Liver (tissue), 9 donors: ENCODE data around the gene TSPAN18. TPM values are rescaled to one million over a fixed set of nuclear protein-coding genes. Genes with fewer than 3 reads are reported as not detected.

Experiments used
- DNase-seq: peaks from one replicate; pipeline ENCODE4 v3.0.0-alpha.2; 2017; ENCODE audit warnings: low spot score
- H3K27ac ChIP-seq, 2 donors: one replicate each; pipeline ENCODE4 v1.7.0; 2013; ENCODE audit warnings: inconsistent platforms in 2 of 2, low read length in 2 of 2, control low read depth in 1 of 2, low read depth in 1 of 2, mild to moderate bottlenecking in 1 of 2
- H3K27me3 ChIP-seq, 4 donors: one replicate each; pipeline versions ENCODE4 v1.6.1 to v1.7.0; 2013; ENCODE audit warnings: low read length in 3 of 4, inconsistent platforms in 1 of 4, mild to moderate bottlenecking in 1 of 4, moderate library complexity in 1 of 4; ENCODE audit not compliant: control insufficient read depth in 4 of 4, insufficient read depth in 4 of 4
- H3K36me3 ChIP-seq, 4 donors: one replicate each; pipeline versions ENCODE4 v1.6.1 to v1.7.0; 2013; ENCODE audit warnings: low read length in 3 of 4, mild to moderate bottlenecking in 3 of 4, low read depth in 1 of 4, moderate library complexity in 1 of 4; ENCODE audit not compliant: control insufficient read depth in 4 of 4, insufficient read depth in 3 of 4
- H3K4me1 ChIP-seq, 4 donors: one replicate each; pipeline versions ENCODE4 v1.6.1 to v1.7.0; 2013; ENCODE audit warnings: low read length in 3 of 4, mild to moderate bottlenecking in 3 of 4, moderate library complexity in 1 of 4; ENCODE audit not compliant: control insufficient read depth in 4 of 4, insufficient read depth in 4 of 4
- H3K4me3 ChIP-seq, 3 donors: one replicate each; pipeline versions ENCODE4 v1.6.1 to v1.7.0; 2013; ENCODE audit warnings: low read length in 3 of 3, control low read depth in 1 of 3, low read depth in 1 of 3, mild to moderate bottlenecking in 1 of 3
- H3K9ac ChIP-seq, 2 donors: one replicate each; pipeline ENCODE4 v1.7.0; 2013; ENCODE audit warnings: low read length in 2 of 2, mild to moderate bottlenecking in 2 of 2, moderate library complexity in 2 of 2, control low read depth in 1 of 2, low read depth in 1 of 2
- H3K9me3 ChIP-seq, 4 donors: one replicate each; pipeline versions ENCODE4 v1.6.1 to v1.7.0; 2013; ENCODE audit warnings: low read length in 3 of 4; ENCODE audit not compliant: control insufficient read depth in 4 of 4
- EGR1 ChIP-seq, 2 donors: IDR thresholded peaks; 2 replicates each; pipeline ENCODE4 v1.6.1; 2016 to 2018; ENCODE audit warnings: antibody characterized with exemption in 2 of 2, low read depth in 2 of 2
- FOXA1 ChIP-seq: IDR thresholded peaks from 2 replicates; pipeline ENCODE4 v1.6.1; 2016; ENCODE audit warnings: antibody characterized with exemption
- FOXA2 ChIP-seq: IDR thresholded peaks from 2 replicates; pipeline ENCODE4 v1.6.1; 2016; ENCODE audit warnings: antibody characterized with exemption
- GABPA ChIP-seq, 2 donors: IDR thresholded peaks in 1 of 2; conservative IDR thresholded peaks in 1 of 2; 2 replicates each; pipeline ENCODE4 v1.6.1; 2016; ENCODE audit warnings: antibody characterized with exemption in 2 of 2, mild to moderate bottlenecking in 1 of 2, moderate library complexity in 1 of 2
- HNF4A ChIP-seq, 2 donors: conservative IDR thresholded peaks; 2 replicates each; pipeline ENCODE4 v1.6.1; 2016; ENCODE audit warnings: antibody characterized with exemption in 2 of 2, mild to moderate bottlenecking in 2 of 2
- HNF4G ChIP-seq: IDR thresholded peaks from 2 replicates; pipeline ENCODE4 v1.6.1; 2016; ENCODE audit warnings: antibody characterized with exemption
- JUND ChIP-seq, 2 donors: IDR thresholded peaks; 2 replicates each; pipeline ENCODE4 v1.6.1; 2016; ENCODE audit warnings: antibody characterized with exemption in 2 of 2
- NR2F2 ChIP-seq: IDR thresholded peaks from 2 replicates; pipeline ENCODE4 v1.6.1; 2016; ENCODE audit warnings: antibody characterized with exemption
- RAD21 ChIP-seq, 2 donors: IDR thresholded peaks; 2 replicates each; pipeline ENCODE4 v1.6.1; 2016; ENCODE audit warnings: antibody characterized with exemption in 2 of 2, mild to moderate bottlenecking in 2 of 2
- RXRA ChIP-seq, 2 donors: IDR thresholded peaks; 2 replicates each; pipeline ENCODE4 v1.6.1; 2017 to 2018; ENCODE audit warnings: antibody characterized with exemption in 2 of 2, mild to moderate bottlenecking in 1 of 2
- SP1 ChIP-seq: IDR thresholded peaks from 2 replicates; pipeline ENCODE4 v1.6.1; 2018; ENCODE audit warnings: antibody characterized with exemption, mild to moderate bottlenecking
- TAF1 ChIP-seq: conservative IDR thresholded peaks from 2 replicates; pipeline ENCODE4 v1.6.1; 2016; ENCODE audit warnings: antibody characterized with exemption, mild to moderate bottlenecking
- YY1 ChIP-seq: IDR thresholded peaks from 2 replicates; pipeline ENCODE4 v1.6.1; 2016; ENCODE audit warnings: antibody characterized with exemption, mild to moderate bottlenecking
- WGBS: extraction: QIAGEN DNeasy Blood & Tissue Kit; methylation state at CpG from one replicate; pipeline ENCODE4 v1.1.7; 2013; 5-methylcytosine and 5-hydroxymethylcytosine counted together
- polyA plus RNA-seq, 2 donors: library from polyadenylated mRNA; stranded (reverse) in 1 of 2; unstranded in 1 of 2; fragments of 200-250 nt in 1 of 2; fragments of >200 nt in 1 of 2; fragmentation: Nextera tagmentation in 1 of 2; extraction: Ambion mirVana in 1 of 2; gene quantifications; one replicate each; pipeline versions ENCODE4 v1.2.1 to v1.2.3, GENCODE V29; 2013 to 2015
- total RNA-seq, 2 donors: library from RNA; depleted of rRNA; stranded (reverse); fragments of >200 nt; gene quantifications; one replicate each; pipeline ENCODE4 v1.2.3, GENCODE V29; 2014
- TF ChIP-seq, protein P1 (sequence below): fragments of 150-350 bp; IDR thresholded peaks from 2 replicates; pipeline ENCODE4 v1.5.1; 2017; ENCODE audit warnings: improper control_type of control experiment, low read depth, low read length; ENCODE audit not compliant: missing input control
- TF ChIP-seq, protein P2 (sequence below): IDR thresholded peaks from 2 replicates; pipeline ENCODE4 v1.6.1; 2016; ENCODE audit warnings: antibody characterized with exemption
- TF ChIP-seq, protein P3 (sequence below): IDR thresholded peaks from 2 replicates; pipeline ENCODE4 v1.6.1; 2016; ENCODE audit warnings: antibody characterized with exemption, mild to moderate bottlenecking
- TF ChIP-seq, protein P4 (sequence below): IDR thresholded peaks from 2 replicates; pipeline ENCODE4 v1.6.1; 2016; ENCODE audit warnings: antibody characterized with exemption
- TF ChIP-seq, protein P5 (sequence below): IDR thresholded peaks from 2 replicates; pipeline ENCODE4 v1.6.1; 2016; ENCODE audit warnings: antibody characterized with exemption
- donor health status: healthy.
- donor health status: healthy.
- donor health status: healthy.
- donor health status: healthy.
- donor health status: healthy.

Gene TSPAN18
- total and polyA plus RNA-seq, 4 donors, result 1.2 to 5.0 (median 2.8) TPM

DNA sequence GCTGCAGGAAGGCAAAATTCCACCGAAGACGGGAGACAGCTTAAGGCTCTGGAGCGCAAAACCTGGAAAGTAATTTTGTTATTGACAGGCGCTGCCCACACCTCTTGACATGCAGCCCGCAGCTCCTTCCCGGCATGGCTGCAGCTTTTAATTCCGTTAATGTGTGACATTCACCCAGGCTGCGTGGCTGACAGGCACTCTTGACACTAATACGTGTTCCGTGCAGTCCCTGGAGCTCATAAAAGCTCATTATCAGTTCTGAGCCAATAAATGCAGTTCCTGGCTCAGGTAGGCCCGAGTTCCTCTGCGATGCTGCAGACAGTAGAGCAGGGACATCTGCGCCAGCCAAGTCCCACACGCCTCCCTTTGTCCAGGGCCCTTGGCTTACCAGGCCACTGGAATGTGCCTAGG lies 34.8 kb downstream of the TSPAN18 start:
- Histone ChIP-seq H3K36me3 (no peaks in the 10 kb centered on the region), H3K9ac (no peak overlapping the region), H3K27me3 (no peaks in the 10 kb centered on the region), H3K4me3 (no peak overlapping the region), H3K9me3 (peaks cover 0 to 7% (median under 1%) of the 10 kb centered on the region in 4 donors), H3K4me1 (no peaks in the 10 kb centered on the region), H3K27ac (no peak overlapping the region)
- no peak for DNase-seq
- WGBS, result 87% methylated on average over 14 of the region's 14 CpGs
- no peak for TF ChIP-seq FOXA1
- TF ChIP-seq, protein P1, sequence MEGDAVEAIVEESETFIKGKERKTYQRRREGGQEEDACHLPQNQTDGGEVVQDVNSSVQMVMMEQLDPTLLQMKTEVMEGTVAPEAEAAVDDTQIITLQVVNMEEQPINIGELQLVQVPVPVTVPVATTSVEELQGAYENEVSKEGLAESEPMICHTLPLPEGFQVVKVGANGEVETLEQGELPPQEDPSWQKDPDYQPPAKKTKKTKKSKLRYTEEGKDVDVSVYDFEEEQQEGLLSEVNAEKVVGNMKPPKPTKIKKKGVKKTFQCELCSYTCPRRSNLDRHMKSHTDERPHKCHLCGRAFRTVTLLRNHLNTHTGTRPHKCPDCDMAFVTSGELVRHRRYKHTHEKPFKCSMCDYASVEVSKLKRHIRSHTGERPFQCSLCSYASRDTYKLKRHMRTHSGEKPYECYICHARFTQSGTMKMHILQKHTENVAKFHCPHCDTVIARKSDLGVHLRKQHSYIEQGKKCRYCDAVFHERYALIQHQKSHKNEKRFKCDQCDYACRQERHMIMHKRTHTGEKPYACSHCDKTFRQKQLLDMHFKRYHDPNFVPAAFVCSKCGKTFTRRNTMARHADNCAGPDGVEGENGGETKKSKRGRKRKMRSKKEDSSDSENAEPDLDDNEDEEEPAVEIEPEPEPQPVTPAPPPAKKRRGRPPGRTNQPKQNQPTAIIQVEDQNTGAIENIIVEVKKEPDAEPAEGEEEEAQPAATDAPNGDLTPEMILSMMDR, result no peak
- no peak for TF ChIP-seq RAD21 (IDR thresholded peaks at IDR 0.05)
- TF ChIP-seq, protein P2, sequence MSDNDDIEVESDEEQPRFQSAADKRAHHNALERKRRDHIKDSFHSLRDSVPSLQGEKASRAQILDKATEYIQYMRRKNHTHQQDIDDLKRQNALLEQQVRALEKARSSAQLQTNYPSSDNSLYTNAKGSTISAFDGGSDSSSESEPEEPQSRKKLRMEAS, result no peak
- no peak for TF ChIP-seq EGR1 (IDR thresholded peaks at IDR 0.05; ENCODE audit: low read depth in 2 of 2)
- no peak for TF ChIP-seq FOXA2

DNA sequence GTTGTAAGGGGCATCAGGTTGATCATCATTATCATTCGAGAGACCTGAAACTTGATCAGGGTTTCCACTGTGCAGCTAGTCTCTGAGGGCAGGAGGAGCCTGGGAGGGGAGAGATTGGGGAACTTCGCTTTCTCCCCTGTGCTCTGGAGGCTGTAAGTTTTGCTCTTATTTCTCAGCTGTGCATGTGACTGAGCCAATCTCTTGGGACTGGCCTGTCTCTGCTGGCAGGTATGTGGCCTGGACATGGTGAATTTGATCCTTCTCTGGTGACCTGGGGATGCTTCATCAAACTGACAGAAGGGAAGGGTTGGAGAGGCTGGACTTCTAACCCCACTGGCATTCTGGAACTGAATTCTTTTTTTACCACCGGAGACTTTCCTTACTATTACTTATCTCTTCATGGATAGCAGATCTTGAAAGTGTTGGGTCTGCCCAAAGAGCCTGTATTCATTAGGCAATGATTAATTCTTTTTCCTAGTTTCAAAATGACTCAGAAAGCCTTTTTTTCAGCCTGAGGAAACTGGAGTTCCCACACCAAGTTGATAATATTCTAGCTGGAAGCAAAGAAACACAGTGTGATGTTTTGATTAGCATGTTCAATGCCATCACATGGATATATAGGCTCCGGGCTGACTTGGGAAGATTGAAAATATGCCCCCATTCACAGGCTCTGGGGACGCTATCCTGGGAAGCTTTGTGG lies 36.5 kb downstream of the TSPAN18 start:
- H3K27ac ChIP-seq, result no peak overlapping the region

More for the DNA sequence above, 36.5 kb downstream of the TSPAN18 start:
- no peak for TF ChIP-seq RXRA (IDR thresholded peaks at IDR 0.05)
- TF ChIP-seq, protein P3, sequence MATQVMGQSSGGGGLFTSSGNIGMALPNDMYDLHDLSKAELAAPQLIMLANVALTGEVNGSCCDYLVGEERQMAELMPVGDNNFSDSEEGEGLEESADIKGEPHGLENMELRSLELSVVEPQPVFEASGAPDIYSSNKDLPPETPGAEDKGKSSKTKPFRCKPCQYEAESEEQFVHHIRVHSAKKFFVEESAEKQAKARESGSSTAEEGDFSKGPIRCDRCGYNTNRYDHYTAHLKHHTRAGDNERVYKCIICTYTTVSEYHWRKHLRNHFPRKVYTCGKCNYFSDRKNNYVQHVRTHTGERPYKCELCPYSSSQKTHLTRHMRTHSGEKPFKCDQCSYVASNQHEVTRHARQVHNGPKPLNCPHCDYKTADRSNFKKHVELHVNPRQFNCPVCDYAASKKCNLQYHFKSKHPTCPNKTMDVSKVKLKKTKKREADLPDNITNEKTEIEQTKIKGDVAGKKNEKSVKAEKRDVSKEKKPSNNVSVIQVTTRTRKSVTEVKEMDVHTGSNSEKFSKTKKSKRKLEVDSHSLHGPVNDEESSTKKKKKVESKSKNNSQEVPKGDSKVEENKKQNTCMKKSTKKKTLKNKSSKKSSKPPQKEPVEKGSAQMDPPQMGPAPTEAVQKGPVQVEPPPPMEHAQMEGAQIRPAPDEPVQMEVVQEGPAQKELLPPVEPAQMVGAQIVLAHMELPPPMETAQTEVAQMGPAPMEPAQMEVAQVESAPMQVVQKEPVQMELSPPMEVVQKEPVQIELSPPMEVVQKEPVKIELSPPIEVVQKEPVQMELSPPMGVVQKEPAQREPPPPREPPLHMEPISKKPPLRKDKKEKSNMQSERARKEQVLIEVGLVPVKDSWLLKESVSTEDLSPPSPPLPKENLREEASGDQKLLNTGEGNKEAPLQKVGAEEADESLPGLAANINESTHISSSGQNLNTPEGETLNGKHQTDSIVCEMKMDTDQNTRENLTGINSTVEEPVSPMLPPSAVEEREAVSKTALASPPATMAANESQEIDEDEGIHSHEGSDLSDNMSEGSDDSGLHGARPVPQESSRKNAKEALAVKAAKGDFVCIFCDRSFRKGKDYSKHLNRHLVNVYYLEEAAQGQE, result no peak
- TF ChIP-seq FOXA1, result no peak
- no peak for TF ChIP-seq GABPA (IDR thresholded peaks at IDR 0.05 in 1 of 2, conservative IDR thresholded peaks at IDR 0.05 in 1 of 2)
- no peak for TF ChIP-seq HNF4G
- no peak for TF ChIP-seq NR2F2
- TF ChIP-seq FOXA2, result no peak
- no peak for TF ChIP-seq YY1
- TF ChIP-seq, protein P4, sequence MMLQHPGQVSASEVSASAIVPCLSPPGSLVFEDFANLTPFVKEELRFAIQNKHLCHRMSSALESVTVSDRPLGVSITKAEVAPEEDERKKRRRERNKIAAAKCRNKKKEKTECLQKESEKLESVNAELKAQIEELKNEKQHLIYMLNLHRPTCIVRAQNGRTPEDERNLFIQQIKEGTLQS, result no peak
- no peak for TF ChIP-seq HNF4A (conservative IDR thresholded peaks at IDR 0.05)
- TF ChIP-seq JUND (IDR thresholded peaks at IDR 0.05), result no peak
- TF ChIP-seq TAF1, result no peak
- TF ChIP-seq SP1, result no peak
- no peak for TF ChIP-seq EGR1 (IDR thresholded peaks at IDR 0.05; ENCODE audit: low read depth in 2 of 2)
- TF ChIP-seq, protein P2, result no peak
- TF ChIP-seq, protein P5, sequence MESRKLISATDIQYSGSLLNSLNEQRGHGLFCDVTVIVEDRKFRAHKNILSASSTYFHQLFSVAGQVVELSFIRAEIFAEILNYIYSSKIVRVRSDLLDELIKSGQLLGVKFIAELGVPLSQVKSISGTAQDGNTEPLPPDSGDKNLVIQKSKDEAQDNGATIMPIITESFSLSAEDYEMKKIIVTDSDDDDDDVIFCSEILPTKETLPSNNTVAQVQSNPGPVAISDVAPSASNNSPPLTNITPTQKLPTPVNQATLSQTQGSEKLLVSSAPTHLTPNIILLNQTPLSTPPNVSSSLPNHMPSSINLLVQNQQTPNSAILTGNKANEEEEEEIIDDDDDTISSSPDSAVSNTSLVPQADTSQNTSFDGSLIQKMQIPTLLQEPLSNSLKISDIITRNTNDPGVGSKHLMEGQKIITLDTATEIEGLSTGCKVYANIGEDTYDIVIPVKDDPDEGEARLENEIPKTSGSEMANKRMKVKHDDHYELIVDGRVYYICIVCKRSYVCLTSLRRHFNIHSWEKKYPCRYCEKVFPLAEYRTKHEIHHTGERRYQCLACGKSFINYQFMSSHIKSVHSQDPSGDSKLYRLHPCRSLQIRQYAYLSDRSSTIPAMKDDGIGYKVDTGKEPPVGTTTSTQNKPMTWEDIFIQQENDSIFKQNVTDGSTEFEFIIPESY, result no peak
- TF ChIP-seq, protein P1, result no peak
- DNase-seq, result no peak
- peaks cover 0 to 9% (median under 1%) of the 10 kb centered on the region in 4 donors for H3K9me3 ChIP-seq
- H3K27me3 ChIP-seq, result no peaks in the 10 kb centered on the region
- H3K9ac ChIP-seq, result no peak overlapping the region
- H3K4me1 ChIP-seq, result no peaks in the 10 kb centered on the region
- 81% methylated on average over 5 of the region's 5 CpGs for WGBS
- no peaks in the 10 kb centered on the region for H3K36me3 ChIP-seq
- no peak overlapping the region for H3K4me3 ChIP-seq
